Keratinocyte (primary cell): ENCODE data around the gene PCYOX1L. TPM values are rescaled to one million over a fixed set of nuclear protein-coding genes. Genes with fewer than 3 reads are reported as not detected.

ENCODE experiments used
- DNase-seq: peaks from one replicate; pipeline ENCODE4 v3.0.0-alpha.2; 2011; ENCODE audit warnings: low read depth, missing footprints, low spot score
- FAIRE-seq: peaks from 2 replicates; lab custom pipeline; 2011; peaks lifted over from hg19 to GRCh38; lab: Jason Lieb, UNC
- H2AFZ ChIP-seq: 2 replicates; pipeline ENCODE4 v1.6.0; 2012; ENCODE audit warnings: low read length, control low read depth, inconsistent platforms; ENCODE audit not compliant: control insufficient read depth
- H3K27ac ChIP-seq: 2 replicates; pipeline ENCODE4 v1.5.1; 2011; ENCODE audit warnings: low read length; ENCODE audit not compliant: control insufficient read depth, insufficient read depth
- H3K27me3 ChIP-seq: 3 replicates; pipeline ENCODE4 v1.6.0; 2011; ENCODE audit warnings: low read length; ENCODE audit not compliant: control insufficient read depth, insufficient read depth; ENCODE audit errors: extremely low read depth
- H3K36me3 ChIP-seq, 2 experiments: 2 replicates in 1 of 2; 3 replicates in 1 of 2; pipeline ENCODE4 v1.5.1; 2011; ENCODE audit warnings: low read length in 2 of 2, mild to moderate bottlenecking in 1 of 2; ENCODE audit not compliant: control insufficient read depth in 2 of 2, insufficient read depth in 2 of 2; ENCODE audit errors: extremely low read depth in 1 of 2
- H3K4me1 ChIP-seq: 3 replicates; pipeline ENCODE4 v1.5.1; 2011; ENCODE audit warnings: low read length; ENCODE audit not compliant: control insufficient read depth, insufficient read depth; ENCODE audit errors: extremely low read depth
- H3K4me2 ChIP-seq: 3 replicates; pipeline ENCODE4 v1.6.0; 2011; ENCODE audit warnings: low read depth, low read length; ENCODE audit not compliant: control insufficient read depth, insufficient read depth; ENCODE audit errors: extremely low read depth
- H3K4me3 ChIP-seq, 3 experiments: fragments of 200-600 bp in 1 of 3; sonication (generic) in 1 of 3; 2 replicates in 2 of 3; 3 replicates in 1 of 3; pipeline ENCODE4 v1.5.1; 2011 to 2016; ENCODE audit warnings: low read length in 3 of 3, mild to moderate bottlenecking in 3 of 3, control low read depth in 2 of 3, inconsistent platforms in 1 of 3, low read depth in 1 of 3, mixed read lengths in 1 of 3, mixed run types in 1 of 3, moderate library complexity in 1 of 3; ENCODE audit not compliant: control insufficient read depth in 2 of 3, insufficient read depth in 2 of 3; ENCODE audit errors: extremely low read depth in 1 of 3
- H3K79me2 ChIP-seq: 2 replicates; pipeline ENCODE4 v1.6.0; 2012; ENCODE audit warnings: low read length; ENCODE audit not compliant: control insufficient read depth, insufficient read depth
- H3K9ac ChIP-seq: 3 replicates; pipeline ENCODE4 v1.6.0; 2011; ENCODE audit warnings: low read length; ENCODE audit not compliant: control insufficient read depth, insufficient read depth; ENCODE audit errors: extremely low read depth
- H3K9me1 ChIP-seq: 3 replicates; pipeline ENCODE4 v1.6.0; 2011; ENCODE audit warnings: low read length; ENCODE audit not compliant: control insufficient read depth, insufficient read depth; ENCODE audit errors: extremely low read depth
- H3K9me3 ChIP-seq: 2 replicates; pipeline ENCODE4 v1.5.1; 2012; ENCODE audit warnings: low read depth, low read length; ENCODE audit not compliant: control insufficient read depth
- H4K20me1 ChIP-seq: 3 replicates; pipeline ENCODE4 v1.6.0; 2011; ENCODE audit warnings: low read length; ENCODE audit not compliant: control insufficient read depth, insufficient read depth; ENCODE audit errors: extremely low read depth
- CTCF ChIP-seq, 3 experiments: IDR thresholded peaks in 1 of 3; conservative IDR thresholded peaks in 1 of 3; optimal IDR thresholded peaks in 1 of 3; 2 replicates in 2 of 3; 3 replicates in 1 of 3; pipeline versions ENCODE3 to v1.5.1; 2011; ENCODE audit warnings: low read length in 3 of 3, mild to moderate bottlenecking in 3 of 3, moderate library complexity in 2 of 3, control low read depth in 1 of 3, inconsistent platforms in 1 of 3; ENCODE audit not compliant: insufficient read depth in 2 of 3; ENCODE audit errors: extremely low read depth in 1 of 3
- EZH2 ChIP-seq: IDR thresholded peaks from one replicate; pipeline ENCODE4 v1.6.1; 2012; ENCODE audit warnings: inconsistent platforms, mild to moderate bottlenecking, low read length, moderate library complexity
- dilution Hi-C: fragments of 300-500 bp; cut with MboI; formaldehyde crosslinking; loops from one replicate; pipeline ENCODE4 v1.7.0; 2020; ENCODE audit warnings: low sequenced_read_pairs; ENCODE audit not compliant: extremely low pct_ligation_motif_present
- polyA plus RNA-seq, 5 experiments: library from polyadenylated mRNA; depleted of rRNA in 3 of 5; stranded (reverse) in 3 of 5; stranded (forward) in 1 of 5; unstranded in 1 of 5; fragments of >200 nt; gene quantifications; 1 replicate in 1 of 5; 2 replicates in 3 of 5; 3 replicates in 1 of 5; pipeline versions ENCODE4 v1.2.1 to v1.2.3, GENCODE V29; 2011 to 2012; ENCODE audit warnings: missing spikeins in 2 of 5, low read depth in 1 of 5, low replicate concordance in 1 of 5

Gene PCYOX1L
- polyA plus RNA-seq, 1 donor (not counting 4 experiments of a cell fraction or from before 2014, with no cell fraction given), result 9.5 TPM

- TF ChIP-seq EZH2, result no peak
- no peak for TF ChIP-seq CTCF (optimal IDR thresholded peaks at IDR 0.05 in 1 of 3, IDR thresholded peaks at IDR 0.05 in 1 of 3, conservative IDR thresholded peaks at IDR 0.05 in 1 of 3; ENCODE audit: extremely low read depth in 1 of 3, insufficient read depth in 2 of 3, low read length in 3 of 3)
- H4K20me1 ChIP-seq, result no peaks in the 10 kb centered on the region
- H3K9me1 ChIP-seq, result no peaks in the 10 kb centered on the region
- no peaks in the 10 kb centered on the region for H3K36me3 ChIP-seq
- DNase-seq, result no peak
- H3K9me3 ChIP-seq, result no peaks in the 10 kb centered on the region
- H3K79me2 ChIP-seq, result no peaks in the 10 kb centered on the region
- no peak overlapping the region for H2AFZ ChIP-seq
- no peaks in the 10 kb centered on the region for H3K4me1 ChIP-seq
- H3K27me3 ChIP-seq, result peaks cover 2% of the 10 kb centered on the region
- no peak overlapping the region for H3K4me2 ChIP-seq
- no peak overlapping the region for H3K9ac ChIP-seq
- FAIRE-seq, result no peak
- dilution Hi-C loops, result no loop called here
- no peak overlapping the region for H3K27ac ChIP-seq
- H3K4me3 ChIP-seq, result no peak overlapping the region
Measured at GRCh38 chr5:149407323-149408251, 49.7 kb downstream of the PCYOX1L start.

GRCh38 chr5:149408252-149409099, 50.6 kb downstream of the PCYOX1L start:
- no peak for FAIRE-seq
- no peak overlapping the region for H3K27ac ChIP-seq
- H3K9ac ChIP-seq, result no peak overlapping the region
- H3K27me3 ChIP-seq, result peaks cover 2% of the 10 kb centered on the region
- dilution Hi-C loops, result no loop called here
- no peaks in the 10 kb centered on the region for H3K9me1 ChIP-seq
- H3K79me2 ChIP-seq, result no peaks in the 10 kb centered on the region
- DNase-seq, result no peak
- H3K36me3 ChIP-seq, result no peaks in the 10 kb centered on the region
- H3K4me1 ChIP-seq, result no peaks in the 10 kb centered on the region
- H2AFZ ChIP-seq, result no peak overlapping the region
- no peaks in the 10 kb centered on the region for H3K9me3 ChIP-seq
- H3K4me3 ChIP-seq, result no peak overlapping the region
- no peak overlapping the region for H3K4me2 ChIP-seq
- TF ChIP-seq CTCF (optimal IDR thresholded peaks at IDR 0.05 in 1 of 3, IDR thresholded peaks at IDR 0.05 in 1 of 3, conservative IDR thresholded peaks at IDR 0.05 in 1 of 3; ENCODE audit: extremely low read depth in 1 of 3, insufficient read depth in 2 of 3, low read length in 3 of 3), result no peak
- no peak for TF ChIP-seq EZH2
- H4K20me1 ChIP-seq, result no peaks in the 10 kb centered on the region
